NB4 (cell line): Measurements from ENCODE around the gene SYTL4.

Source experiments
- MYC ChIP-seq: IDR thresholded peaks from 2 replicates; pipeline ENCODE4 v1.6.1; 2011; ENCODE audit warnings: low read depth, low read length
- POLR2A ChIP-seq: IDR thresholded peaks from 2 replicates; pipeline ENCODE4 v1.6.1; 2011; ENCODE audit warnings: mild to moderate bottlenecking; ENCODE audit not compliant: insufficient read length; ENCODE audit errors: extremely low read depth
- TF ChIP-seq, protein P1 (sequence below): IDR thresholded peaks from one replicate; pipeline ENCODE4 v1.5.1; 2012; ENCODE audit warnings: low read depth, low read length
- TF ChIP-seq, protein P2 (sequence below): IDR thresholded peaks from 2 replicates; pipeline ENCODE4 v1.6.1; 2011; ENCODE audit warnings: low read depth, low read length

DNA sequence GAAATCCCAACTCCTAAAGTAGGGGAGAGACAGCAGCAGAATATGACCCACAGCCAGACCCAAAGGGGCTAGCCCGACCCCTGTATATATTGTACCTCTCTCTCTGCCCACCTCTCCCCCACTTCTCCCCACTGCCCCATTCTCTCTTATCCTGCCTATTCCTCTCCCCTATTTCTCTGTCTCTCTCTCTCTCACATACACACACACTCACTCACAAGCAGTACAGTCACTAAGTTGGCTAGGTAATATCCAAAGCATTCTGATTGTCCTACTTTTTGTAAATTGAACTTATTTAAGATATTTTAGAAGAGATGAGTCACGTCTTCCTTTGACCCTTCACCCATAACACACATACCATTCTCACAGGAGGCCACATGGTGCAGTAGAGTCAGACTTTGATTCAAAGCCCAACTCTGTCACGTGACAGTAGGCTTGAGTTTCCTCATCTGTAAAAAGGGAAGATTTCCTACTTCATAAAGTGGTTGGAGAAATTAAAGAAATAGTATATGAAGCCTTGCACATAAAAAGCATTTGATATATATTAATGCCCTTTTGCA lies 58.4 kb downstream of the SYTL4 start:
- TF ChIP-seq, protein P1, sequence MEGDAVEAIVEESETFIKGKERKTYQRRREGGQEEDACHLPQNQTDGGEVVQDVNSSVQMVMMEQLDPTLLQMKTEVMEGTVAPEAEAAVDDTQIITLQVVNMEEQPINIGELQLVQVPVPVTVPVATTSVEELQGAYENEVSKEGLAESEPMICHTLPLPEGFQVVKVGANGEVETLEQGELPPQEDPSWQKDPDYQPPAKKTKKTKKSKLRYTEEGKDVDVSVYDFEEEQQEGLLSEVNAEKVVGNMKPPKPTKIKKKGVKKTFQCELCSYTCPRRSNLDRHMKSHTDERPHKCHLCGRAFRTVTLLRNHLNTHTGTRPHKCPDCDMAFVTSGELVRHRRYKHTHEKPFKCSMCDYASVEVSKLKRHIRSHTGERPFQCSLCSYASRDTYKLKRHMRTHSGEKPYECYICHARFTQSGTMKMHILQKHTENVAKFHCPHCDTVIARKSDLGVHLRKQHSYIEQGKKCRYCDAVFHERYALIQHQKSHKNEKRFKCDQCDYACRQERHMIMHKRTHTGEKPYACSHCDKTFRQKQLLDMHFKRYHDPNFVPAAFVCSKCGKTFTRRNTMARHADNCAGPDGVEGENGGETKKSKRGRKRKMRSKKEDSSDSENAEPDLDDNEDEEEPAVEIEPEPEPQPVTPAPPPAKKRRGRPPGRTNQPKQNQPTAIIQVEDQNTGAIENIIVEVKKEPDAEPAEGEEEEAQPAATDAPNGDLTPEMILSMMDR = no peak
- TF ChIP-seq POLR2A = no peak
- TF ChIP-seq MYC = no peak
- TF ChIP-seq, protein P2, sequence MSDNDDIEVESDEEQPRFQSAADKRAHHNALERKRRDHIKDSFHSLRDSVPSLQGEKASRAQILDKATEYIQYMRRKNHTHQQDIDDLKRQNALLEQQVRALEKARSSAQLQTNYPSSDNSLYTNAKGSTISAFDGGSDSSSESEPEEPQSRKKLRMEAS = no peak
